Limb (tissue), 2 donors: ENCODE data around the gene PDZD7.

Experiments used
- DNase-seq, 2 donors: peaks; one replicate each; pipeline ENCODE4 v3.0.0-alpha.2; 2016; ENCODE audit errors: extremely low spot score in 2 of 2

PDZD7 gene

GRCh38 chr10:101002456-101002855 is 28.5 kb downstream of the PDZD7 start:
- DNase-seq, result no peak

GRCh38 chr10:101001659-101002035 is 29.3 kb downstream of the PDZD7 start:
- DNase-seq, result no peak

DNA sequence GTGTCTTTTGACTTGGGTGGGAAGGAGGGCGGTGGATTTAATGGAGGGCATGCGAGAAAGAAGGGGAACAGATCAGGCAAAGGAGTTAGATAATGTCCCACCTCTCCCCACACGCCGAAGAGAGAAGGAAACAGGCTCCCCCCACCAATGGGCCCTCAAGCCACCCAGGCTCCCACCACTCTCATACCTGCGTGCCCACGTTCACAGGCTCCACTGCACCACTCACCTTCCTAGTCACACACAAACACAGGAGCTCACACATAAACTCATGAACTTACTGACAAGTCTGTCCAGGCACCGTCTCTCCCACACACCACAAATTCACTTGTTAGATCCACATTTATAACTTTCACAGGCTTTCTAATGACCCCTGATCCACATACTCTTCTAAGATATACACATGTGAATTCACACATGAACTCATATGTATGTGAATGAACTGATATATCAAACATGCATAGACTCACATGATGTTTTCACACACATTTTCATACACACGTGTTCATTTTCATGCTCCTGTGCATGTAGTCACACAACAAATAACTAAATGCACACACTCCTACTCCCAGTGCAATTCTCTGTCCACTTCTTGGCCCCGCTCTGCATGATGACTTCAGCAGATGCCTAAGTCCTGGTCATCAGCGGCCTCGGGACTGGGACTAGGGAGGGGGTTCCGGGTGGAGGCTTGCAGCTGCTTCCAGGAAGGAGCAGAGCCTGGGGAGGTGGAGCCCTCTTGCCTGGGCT is 29.8 kb downstream of the PDZD7 start:
- peak; percentile 71 to 74 for DNase-seq

GRCh38 chr10:101000127-101000914 is 30.6 kb downstream of the PDZD7 start:
- DNase-seq, result peak; percentile 13 to 70

DNA sequence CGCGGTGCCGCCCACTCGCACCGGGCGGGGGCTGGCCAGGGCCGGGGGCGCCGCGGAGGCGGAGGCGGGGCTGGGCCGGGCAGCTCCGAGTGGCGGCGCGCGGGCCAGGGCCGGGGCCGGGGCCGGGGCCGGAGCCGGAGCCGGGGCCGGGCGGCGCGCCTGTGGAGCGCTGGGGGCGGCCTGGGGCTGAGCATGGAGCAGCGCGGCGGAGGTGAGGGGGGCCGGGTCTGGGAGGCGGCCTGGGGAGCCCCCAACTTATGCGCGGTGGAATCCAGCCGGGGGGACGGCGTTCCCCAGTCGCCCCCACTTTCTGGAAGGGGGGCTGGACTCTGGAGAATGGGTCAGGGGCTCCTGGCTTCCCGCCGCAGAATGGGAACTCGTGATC is 31.2 kb downstream of the PDZD7 start, which contains the start of gene LZTS2:
TSS of gene LZTS2 (plus strand) at position 67 of the 385 bp plus-strand sequence. CDS start 2,731 bp downstream, outside the sequence.
- no peak for DNase-seq

GRCh38 chr10:100998991-100999741 is 31.8 kb downstream of the PDZD7 start:
- peak; percentile 75 to 91 for DNase-seq

DNA sequence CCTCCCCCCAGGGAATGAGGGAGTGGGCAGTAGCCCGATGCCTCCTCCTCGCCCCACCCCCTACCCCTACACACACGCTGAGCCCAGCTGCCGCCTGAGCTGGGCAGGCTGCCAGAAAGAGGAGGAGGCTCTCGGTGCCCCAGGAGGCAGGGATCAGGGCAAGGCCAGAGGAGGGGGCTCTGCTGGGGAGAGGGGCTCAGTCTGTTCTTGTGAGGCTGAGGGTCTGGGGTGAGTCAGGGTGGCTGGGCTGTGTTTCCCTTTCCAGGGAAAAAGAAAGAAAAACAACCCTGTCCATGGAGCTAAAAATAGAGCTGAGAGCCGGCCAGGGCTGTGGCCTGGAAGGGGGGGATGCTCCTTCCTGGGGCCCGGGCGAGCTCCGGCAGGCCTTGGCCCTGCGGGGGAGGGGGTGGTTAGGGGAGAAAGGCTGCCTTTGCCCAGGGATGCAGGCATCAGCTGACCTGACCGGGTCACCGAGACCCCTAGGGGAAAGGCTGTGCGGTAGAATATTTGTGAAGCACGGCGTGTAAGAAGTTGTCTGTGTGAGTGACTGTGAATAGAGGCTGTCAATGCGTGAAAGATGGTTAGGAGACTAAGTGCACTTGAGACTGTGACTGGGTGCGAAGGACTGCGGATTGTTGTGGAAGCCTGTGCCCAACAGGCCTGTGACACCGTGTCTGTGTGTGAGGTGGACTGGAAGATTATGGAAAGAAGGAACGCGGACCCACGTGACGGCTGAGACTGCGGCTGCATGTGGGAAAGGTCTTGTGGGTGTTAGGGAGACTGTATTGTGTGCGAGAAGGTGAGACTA is 32.5 kb downstream of the PDZD7 start:
- peak; percentile 88 to 93 for DNase-seq

DNA sequence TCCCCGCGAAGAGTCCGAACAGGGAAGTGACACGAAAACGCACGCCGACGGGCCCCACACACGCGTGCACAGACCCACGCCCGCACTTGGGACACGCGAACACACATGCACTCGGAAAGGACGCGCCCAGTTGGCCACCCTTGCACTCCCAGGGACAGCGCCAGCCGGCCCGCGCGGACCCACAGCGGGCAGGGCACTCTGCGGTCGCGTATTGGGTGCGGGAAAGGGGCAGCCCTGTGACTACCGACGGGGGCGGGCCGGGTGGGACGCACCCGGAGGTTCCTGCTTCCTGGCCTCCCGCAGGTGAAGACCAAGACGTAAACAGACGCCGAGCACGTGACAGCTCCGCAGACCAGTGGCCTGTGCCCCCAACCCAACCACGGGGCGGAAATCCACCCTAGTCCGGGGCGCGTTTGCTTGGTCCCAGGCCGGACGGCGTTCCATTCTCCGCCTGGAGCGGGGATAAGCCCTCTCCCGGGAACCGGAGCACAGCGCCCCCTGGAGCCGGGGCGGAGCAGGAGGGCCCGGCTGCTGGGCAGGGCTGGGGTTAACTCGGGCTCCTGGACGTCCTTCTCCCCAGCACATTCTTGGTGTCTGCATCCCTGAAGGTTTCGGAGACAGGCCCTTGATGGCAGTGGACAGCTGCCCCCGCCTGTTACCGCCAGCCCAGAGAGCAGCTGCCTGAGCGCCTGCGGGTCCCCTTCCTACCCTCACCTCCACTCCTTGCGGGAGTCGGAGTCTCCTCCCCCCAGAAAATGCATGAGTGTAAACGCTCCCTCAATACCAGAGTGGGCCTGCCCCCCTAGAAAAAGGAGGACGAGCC is 33.4 kb downstream of the PDZD7 start:
- no peak for DNase-seq

- peak; percentile 8 to 60 for DNase-seq
These were observed 34.1 kb downstream of the PDZD7 start for GRCh38 chr10:100996678-100997359.

DNA sequence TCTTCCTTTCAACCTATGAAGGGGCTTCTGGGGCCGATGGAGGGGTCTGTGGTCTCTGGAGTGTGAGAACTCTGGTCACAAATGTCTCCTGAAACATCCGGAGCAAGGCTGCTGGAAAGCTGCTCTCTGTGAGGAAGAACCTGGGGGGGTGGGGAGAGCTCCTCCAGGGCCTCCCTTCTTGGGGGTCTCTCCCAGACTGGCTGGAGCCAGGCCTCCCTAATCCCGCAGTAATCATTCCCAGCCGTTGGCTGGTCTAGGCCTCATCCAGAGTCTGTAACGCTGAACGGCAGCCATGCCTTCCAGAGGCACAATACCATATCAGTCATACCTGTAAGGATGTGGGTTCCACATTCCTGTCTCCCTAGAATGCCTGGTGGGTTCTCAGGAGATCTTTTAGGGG is 35.7 kb downstream of the PDZD7 start:
- peak in 1 of 2 donors; percentile 7 for DNase-seq

GRCh38 chr10:100993986-100994708 is 36.8 kb downstream of the PDZD7 start:
- DNase-seq, result peak; percentile 49 to 66

DNA sequence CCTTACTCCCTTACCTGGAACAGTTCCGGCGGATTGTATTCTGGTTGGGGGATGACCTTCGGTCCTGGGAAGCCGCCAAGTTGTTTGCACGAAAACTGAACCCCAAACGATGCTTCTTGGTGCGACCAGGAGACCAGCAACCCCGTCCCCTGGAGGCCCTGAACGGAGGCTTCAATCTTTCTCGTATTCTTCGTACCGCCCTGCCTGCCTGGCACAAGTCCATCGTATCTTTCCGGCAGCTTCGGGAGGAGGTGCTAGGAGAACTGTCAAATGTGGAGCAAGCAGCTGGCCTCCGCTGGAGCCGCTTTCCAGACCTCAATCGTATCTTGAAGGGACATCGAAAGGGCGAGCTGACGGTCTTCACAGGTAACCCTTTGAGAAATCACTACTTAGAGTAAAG is 41.8 kb downstream of the PDZD7 start:
- no peak for DNase-seq

DNA sequence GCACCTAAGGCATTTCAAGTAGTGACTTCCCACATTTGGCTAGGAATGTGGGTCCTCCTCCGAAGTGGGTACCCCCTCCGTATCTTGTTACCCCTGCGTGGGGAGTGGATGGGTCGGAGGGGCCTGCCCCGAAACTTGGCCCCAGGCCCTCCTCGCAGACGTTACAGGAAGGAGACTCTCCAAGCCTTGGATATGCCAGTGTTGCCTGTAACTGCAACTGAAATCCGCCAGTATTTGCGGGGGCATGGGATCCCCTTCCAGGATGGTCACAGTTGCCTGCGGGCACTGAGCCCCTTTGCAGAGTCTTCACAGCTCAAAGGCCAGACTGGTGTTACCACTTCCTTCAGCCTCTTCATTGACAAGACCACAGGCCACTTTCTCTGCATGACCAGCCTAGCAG is 42.8 kb downstream of the PDZD7 start:
- no peak for DNase-seq

- no peak for DNase-seq
These were observed 43.3 kb downstream of the PDZD7 start for GRCh38 chr10:100987685-100988049.

GRCh38 chr10:100986952-100987684 is 43.8 kb downstream of the PDZD7 start, which contains the start of the genes MRPL43 and TWNK:
Gene MRPL43, minus strand, starts transcription at chr10:100987497. Its CDS starts 54 bp downstream, at chr10:100987443.
Gene TWNK, plus strand, starts transcription at chr10:100987543. Its CDS starts 668 bp downstream, at chr10:100988211.
- DNase-seq, result peak; percentile 82 to 90

DNA sequence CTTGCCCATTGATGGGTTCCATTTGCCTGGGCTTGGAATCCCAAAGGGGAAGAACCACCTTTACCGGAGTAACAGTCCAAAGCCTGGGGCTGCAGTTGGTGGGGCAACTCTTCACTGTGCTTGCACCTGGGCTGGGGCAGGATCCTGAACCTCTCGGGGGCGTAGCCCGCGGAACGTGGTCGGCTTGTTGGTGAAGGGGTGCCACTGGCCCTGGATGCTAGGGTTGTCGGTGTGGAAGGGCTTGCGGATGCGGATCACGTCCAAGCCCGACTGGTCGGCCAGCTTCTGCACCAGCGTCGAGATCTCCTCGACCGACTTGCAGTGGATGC is 44.3 kb downstream of the PDZD7 start:
- DNase-seq, result no peak

DNA sequence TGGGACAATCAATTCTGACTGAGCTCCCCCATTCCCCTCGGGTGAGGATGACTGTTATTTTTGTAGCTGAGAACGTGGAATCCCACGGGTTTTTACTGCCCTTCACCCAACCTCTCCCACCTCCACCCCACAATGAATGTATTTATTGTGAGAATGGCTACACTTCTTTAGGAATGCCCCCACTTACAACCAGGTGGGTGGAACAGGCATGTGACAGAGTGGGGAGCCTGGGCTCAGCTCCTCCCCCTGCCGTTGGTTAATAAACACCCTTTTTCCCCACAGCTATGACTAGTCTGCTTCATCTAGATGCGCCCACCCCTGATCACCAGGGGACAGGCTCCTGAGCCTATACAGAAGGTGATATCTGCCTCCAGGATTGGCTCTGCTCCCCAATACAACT is 45.6 kb downstream of the PDZD7 start:
- no peak for DNase-seq

DNA sequence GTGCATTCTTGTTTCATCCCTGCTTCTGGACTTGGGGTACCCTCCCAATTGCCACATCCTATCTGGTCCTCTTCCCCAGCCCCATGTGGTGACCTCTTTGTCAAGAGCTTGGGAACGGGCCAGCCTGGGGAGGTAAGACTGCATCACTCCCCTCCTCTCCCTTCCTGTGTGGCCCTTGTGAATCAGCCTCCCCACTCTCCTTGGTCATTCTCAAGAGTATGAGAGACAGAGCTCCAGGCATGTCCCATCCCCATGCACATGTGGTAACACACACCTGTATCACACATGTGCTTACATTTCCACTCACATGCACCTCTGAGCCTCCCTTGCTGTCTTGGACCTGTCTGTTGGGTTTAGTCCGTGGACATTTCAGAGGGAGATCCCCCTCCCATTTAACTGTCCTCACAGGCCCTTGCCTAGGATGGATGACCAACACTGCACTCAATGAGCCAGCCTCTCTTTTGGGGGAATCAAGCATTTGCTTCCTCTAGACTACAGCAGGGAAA is 46.2 kb downstream of the PDZD7 start:
- peak in 1 of 2 donors; percentile 8 for DNase-seq
